Measurements from ENCODE around the gene GFER. TPM values are rescaled to one million over a fixed set of nuclear protein-coding genes. Genes with fewer than 3 reads are reported as not detected.
A peak's percentile ranks its signal among the peaks of the same experiment; 100 is the strongest.

GFER gene
- total and polyA plus RNA-seq, 9 of the 15 experiments (the other 6 are each of a cell fraction or from before 2014, with no cell fraction given) = 4.3 to 53.7 (median 19.8) TPM

- TF ChIP-seq ZNF407 (IDR thresholded peaks at IDR 0.05; ENCODE audit: low read depth) (no peak), RHOXF2B (CRISPR knock-in tag; conservative IDR thresholded peaks at IDR 0.05) (no peak), SRSF3 (IDR thresholded peaks at IDR 0.05; ENCODE audit: insufficient read depth, low read length) (no peak), PHB2 (IDR thresholded peaks at IDR 0.05; ENCODE audit: low read depth) (no peak), IRF9 (tag; IDR thresholded peaks at IDR 0.05) (no peak), ZNF316 (IDR thresholded peaks at IDR 0.05) (no peak), ZNF561 (CRISPR knock-in tag; conservative IDR thresholded peaks at IDR 0.05) (no peak), FOSL1 (tag; conservative IDR thresholded peaks at IDR 0.05) (no peak), PCBP2 (IDR thresholded peaks at IDR 0.05; ENCODE audit: low read depth, low read length, poor library complexity, severe bottlenecking) (no peak), ZNF274 (IDR thresholded peaks at IDR 0.05; ENCODE audit: borderline replicate concordance, low read depth, low read length) (no peak), ZNF23 (CRISPR knock-in tag; IDR thresholded peaks at IDR 0.05) (no peak), TOE1 (IDR thresholded peaks at IDR 0.05; ENCODE audit: borderline replicate concordance) (peak; percentile 77; the same call in 1 of the 2 replicates), TOE1 (CRISPR knock-in tag; IDR thresholded peaks at IDR 0.05; ENCODE audit: borderline replicate concordance, low read depth) (no peak), CBX2 (IDR thresholded peaks at IDR 0.05; ENCODE audit: insufficient read depth, low read length, poor library complexity, severe bottlenecking) (no peak), MYC (IDR thresholded peaks at IDR 0.05; ENCODE audit: low read depth, low read length) (peak; percentile 95), MYC (CRISPR knock-in tag; IDR thresholded peaks at IDR 0.05; ENCODE audit: borderline replicate concordance, low read depth) (no peak), BCOR (IDR thresholded peaks at IDR 0.05) (no peak; the same call in 1 of the 2 replicates), NCOA2 (IDR thresholded peaks at IDR 0.05; ENCODE audit: partially characterized antibody in 2 of 2) (no peak)
Measured at GRCh38 chr16:2003827-2004641, 20.0 kb downstream of the GFER start (continued).
